ENCODE data around the gene GP1BA.

- TF ChIP-seq CTCF (IDR thresholded peaks at IDR 0.05; ENCODE audit: low read length) (no peak), EZH2 (IDR thresholded peaks at IDR 0.05; ENCODE audit: borderline replicate concordance, low read length) (no peak)
These were observed 18.1 kb downstream of the GP1BA start for GRCh38 chr17:4950075-4950745.

Data from OCI-LY1 (cell line).